Measurements from ENCODE around the gene CCDC142. TPM values are rescaled to one million over a fixed set of nuclear protein-coding genes. Genes with fewer than 3 reads are reported as not detected.

The CCDC142 gene
- total and polyA plus RNA-seq, 9 of the 15 experiments (the other 6 are each of a cell fraction or from before 2014, with no cell fraction given) = 0.55 to 11.7 (median 7.2) TPM

DNA sequence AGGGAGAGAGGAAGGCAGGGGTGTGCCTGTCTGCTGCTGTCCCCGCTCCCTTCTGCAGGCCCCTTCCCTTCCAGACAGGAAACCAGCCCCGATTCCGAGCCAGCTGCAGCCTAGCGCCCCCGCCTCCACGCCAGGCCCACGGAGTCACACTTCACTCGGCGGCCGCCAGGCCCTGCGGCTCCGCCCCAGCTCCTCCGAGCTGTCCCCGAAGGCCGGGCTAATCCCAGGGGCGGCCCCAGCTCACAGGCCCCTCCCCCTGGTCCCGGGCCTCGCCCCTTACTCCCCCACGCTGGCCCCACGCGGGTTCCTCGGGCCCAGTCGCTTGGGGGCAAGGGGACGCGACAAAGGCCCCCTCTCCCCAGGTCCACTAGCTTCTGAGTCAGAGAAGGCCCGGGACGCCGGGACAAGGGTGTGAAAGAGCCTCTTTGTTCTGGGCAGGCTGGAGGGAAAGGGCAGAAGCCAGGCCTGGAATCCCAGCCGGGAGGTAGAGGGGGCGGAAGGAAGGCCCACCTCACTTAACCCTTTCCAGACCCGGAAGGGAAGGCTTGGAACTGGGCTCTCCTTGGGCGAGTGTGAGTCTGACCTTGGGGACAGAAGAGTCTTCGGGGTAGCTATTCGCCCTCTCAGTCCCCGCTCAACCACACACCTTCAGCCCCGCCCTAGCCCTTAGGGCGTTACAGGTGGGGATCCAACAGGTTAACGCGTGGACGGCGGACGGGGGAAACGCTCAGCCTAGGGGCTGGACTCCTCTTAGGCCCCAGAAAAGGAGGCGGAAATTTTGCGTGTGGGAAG is 42.2 kb downstream of the CCDC142 start (continued):
- TF ChIP-seq EP300 (IDR thresholded peaks at IDR 0.05; ENCODE audit: low read length) (no peak), ZBTB7A (IDR thresholded peaks at IDR 0.05; ENCODE audit: borderline replicate concordance, control insufficient read depth, low read depth, low read length) (peak; percentile 90), C11orf30 (IDR thresholded peaks at IDR 0.05; ENCODE audit: low read depth) (no peak), PHB (CRISPR knock-in tag; IDR thresholded peaks at IDR 0.05) (no peak), FOXJ2 (tag; IDR thresholded peaks at IDR 0.05) (no peak), CXXC5 (CRISPR knock-in tag; IDR thresholded peaks at IDR 0.05) (peak; percentile 62), HDAC2 (IDR thresholded peaks at IDR 0.05) (no peak; the same call in 1 of the 2 replicates), ZNF121 (CRISPR knock-in tag; conservative IDR thresholded peaks at IDR 0.05) (no peak), KLF1 (tag; IDR thresholded peaks at IDR 0.05) (no peak), MEF2D (tag; conservative IDR thresholded peaks at IDR 0.05; ENCODE audit: low read depth) (no peak), FOXK1 (CRISPR knock-in tag; IDR thresholded peaks at IDR 0.05; ENCODE audit: borderline replicate concordance) (no peak), GABPB1 (CRISPR knock-in tag; IDR thresholded peaks at IDR 0.05) (no peak), ZNF217 (CRISPR knock-in tag; IDR thresholded peaks at IDR 0.05) (no peak), PHF20 (IDR thresholded peaks at IDR 0.05; ENCODE audit: partially characterized antibody) (peak; percentile 12), PYGO2 (tag; IDR thresholded peaks at IDR 0.05) (no peak), EZH2 (IDR thresholded peaks at IDR 0.05; ENCODE audit: borderline replicate concordance, low read depth, low read length) (no peak), SLC30A9 (CRISPR knock-in tag; IDR thresholded peaks at IDR 0.05) (no peak), WHSC1 (IDR thresholded peaks at IDR 0.05; ENCODE audit: low read length) (no peak), ZNF354B (CRISPR knock-in tag; IDR thresholded peaks at IDR 0.05) (no peak), CC2D1A (IDR thresholded peaks at IDR 0.05) (no peak), RBM14 (IDR thresholded peaks at IDR 0.05; ENCODE audit: borderline replicate concordance, insufficient read depth, low read depth, low read length) (no peak), ZNF644 (tag; IDR thresholded peaks at IDR 0.05; ENCODE audit: low read depth) (no peak), MXI1 (IDR thresholded peaks at IDR 0.05; ENCODE audit: low read depth, low read length) (no peak), ADNP (tag; IDR thresholded peaks at IDR 0.05) (no peak)
- TF ChIP-seq, protein P1, sequence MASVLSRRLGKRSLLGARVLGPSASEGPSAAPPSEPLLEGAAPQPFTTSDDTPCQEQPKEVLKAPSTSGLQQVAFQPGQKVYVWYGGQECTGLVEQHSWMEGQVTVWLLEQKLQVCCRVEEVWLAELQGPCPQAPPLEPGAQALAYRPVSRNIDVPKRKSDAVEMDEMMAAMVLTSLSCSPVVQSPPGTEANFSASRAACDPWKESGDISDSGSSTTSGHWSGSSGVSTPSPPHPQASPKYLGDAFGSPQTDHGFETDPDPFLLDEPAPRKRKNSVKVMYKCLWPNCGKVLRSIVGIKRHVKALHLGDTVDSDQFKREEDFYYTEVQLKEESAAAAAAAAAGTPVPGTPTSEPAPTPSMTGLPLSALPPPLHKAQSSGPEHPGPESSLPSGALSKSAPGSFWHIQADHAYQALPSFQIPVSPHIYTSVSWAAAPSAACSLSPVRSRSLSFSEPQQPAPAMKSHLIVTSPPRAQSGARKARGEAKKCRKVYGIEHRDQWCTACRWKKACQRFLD (CRISPR knock-in tag; IDR thresholded peaks at IDR 0.05) = no peak
- TF ChIP-seq, protein P2, sequence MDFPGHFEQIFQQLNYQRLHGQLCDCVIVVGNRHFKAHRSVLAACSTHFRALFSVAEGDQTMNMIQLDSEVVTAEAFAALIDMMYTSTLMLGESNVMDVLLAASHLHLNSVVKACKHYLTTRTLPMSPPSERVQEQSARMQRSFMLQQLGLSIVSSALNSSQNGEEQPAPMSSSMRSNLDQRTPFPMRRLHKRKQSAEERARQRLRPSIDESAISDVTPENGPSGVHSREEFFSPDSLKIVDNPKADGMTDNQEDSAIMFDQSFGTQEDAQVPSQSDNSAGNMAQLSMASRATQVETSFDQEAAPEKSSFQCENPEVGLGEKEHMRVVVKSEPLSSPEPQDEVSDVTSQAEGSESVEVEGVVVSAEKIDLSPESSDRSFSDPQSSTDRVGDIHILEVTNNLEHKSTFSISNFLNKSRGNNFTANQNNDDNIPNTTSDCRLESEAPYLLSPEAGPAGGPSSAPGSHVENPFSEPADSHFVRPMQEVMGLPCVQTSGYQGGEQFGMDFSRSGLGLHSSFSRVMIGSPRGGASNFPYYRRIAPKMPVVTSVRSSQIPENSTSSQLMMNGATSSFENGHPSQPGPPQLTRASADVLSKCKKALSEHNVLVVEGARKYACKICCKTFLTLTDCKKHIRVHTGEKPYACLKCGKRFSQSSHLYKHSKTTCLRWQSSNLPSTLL (IDR thresholded peaks at IDR 0.05) = no peak
- TF ChIP-seq, protein P3, sequence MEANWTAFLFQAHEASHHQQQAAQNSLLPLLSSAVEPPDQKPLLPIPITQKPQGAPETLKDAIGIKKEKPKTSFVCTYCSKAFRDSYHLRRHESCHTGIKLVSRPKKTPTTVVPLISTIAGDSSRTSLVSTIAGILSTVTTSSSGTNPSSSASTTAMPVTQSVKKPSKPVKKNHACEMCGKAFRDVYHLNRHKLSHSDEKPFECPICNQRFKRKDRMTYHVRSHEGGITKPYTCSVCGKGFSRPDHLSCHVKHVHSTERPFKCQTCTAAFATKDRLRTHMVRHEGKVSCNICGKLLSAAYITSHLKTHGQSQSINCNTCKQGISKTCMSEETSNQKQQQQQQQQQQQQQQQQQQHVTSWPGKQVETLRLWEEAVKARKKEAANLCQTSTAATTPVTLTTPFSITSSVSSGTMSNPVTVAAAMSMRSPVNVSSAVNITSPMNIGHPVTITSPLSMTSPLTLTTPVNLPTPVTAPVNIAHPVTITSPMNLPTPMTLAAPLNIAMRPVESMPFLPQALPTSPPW (CRISPR knock-in tag; IDR thresholded peaks at IDR 0.05) = peak; percentile 72

Measured in K562 (cell line).